ENCODE data around the gene FAM193A. TPM values are rescaled to one million over a fixed set of nuclear protein-coding genes. Genes with fewer than 3 reads are reported as not detected.
"Not testable (repeated sequence)": the region's sequence is repeated elsewhere in the genome, so short reads cannot be mapped to it uniquely, and the experiment has no call there.

The FAM193A gene
- total RNA-seq, 6 experiments from 2014 or later = 20.4 to 22.3 (median 20.8) TPM

- TF ChIP-seq, protein P1, sequence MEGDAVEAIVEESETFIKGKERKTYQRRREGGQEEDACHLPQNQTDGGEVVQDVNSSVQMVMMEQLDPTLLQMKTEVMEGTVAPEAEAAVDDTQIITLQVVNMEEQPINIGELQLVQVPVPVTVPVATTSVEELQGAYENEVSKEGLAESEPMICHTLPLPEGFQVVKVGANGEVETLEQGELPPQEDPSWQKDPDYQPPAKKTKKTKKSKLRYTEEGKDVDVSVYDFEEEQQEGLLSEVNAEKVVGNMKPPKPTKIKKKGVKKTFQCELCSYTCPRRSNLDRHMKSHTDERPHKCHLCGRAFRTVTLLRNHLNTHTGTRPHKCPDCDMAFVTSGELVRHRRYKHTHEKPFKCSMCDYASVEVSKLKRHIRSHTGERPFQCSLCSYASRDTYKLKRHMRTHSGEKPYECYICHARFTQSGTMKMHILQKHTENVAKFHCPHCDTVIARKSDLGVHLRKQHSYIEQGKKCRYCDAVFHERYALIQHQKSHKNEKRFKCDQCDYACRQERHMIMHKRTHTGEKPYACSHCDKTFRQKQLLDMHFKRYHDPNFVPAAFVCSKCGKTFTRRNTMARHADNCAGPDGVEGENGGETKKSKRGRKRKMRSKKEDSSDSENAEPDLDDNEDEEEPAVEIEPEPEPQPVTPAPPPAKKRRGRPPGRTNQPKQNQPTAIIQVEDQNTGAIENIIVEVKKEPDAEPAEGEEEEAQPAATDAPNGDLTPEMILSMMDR (IDR thresholded peaks at IDR 0.05) = no peak
- Mint-ChIP-seq H3K27me3 (ENCODE audit: insufficient read depth) (no peaks in the 10 kb centered on the region), H3K4me1 (ENCODE audit: low read depth) (peaks cover 7% of the 10 kb centered on the region), H3K4me3 (no peak overlapping the region), H3K36me3 (ENCODE audit: low read depth) (peaks cover 3% of the 10 kb centered on the region; the same call in 1 of the 2 replicates), H3K9me3 (no peaks in the 10 kb centered on the region), H3K27ac (no peak overlapping the region)
- DNase-seq = no peak
Observed at GRCh38 chr4:2545321-2546013, 9.0 kb downstream of the FAM193A start.

DNA sequence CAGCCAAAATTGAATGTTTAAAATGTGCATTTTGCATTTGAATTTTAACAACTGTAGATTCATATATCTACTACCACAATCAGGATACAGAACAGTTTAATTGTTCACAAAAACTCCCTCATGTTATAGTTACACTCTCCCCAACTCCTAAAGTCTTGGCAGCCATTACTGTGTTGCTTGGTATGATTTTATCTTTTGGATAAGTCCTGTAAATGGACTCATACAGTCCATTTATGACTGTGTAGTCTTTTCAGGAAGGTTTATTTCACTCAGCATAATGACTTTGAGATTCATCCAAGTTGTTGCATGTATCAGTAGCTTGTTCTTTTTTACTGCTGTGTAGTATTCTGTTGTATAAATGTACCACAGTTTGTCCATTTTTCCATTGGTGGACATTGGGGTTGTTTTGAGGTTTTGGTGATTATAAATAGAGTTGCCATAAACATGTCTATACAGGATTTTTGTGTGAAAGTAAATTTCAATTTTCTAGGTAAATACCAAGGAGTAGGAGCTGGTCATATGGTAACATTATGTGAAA, 9.9 kb downstream of the FAM193A start:
- Mint-ChIP-seq H3K27me3 (ENCODE audit: insufficient read depth) (no peaks in the 10 kb centered on the region), H3K9me3 (no peaks in the 10 kb centered on the region), H3K4me1 (ENCODE audit: low read depth) (peaks cover 7% of the 10 kb centered on the region), H3K27ac (no peak overlapping the region), H3K36me3 (ENCODE audit: low read depth) (peaks cover 3% of the 10 kb centered on the region; the same call in 1 of the 2 replicates), H3K4me3 (no peak overlapping the region)
- DNase-seq = no peak
- TF ChIP-seq, protein P1 (IDR thresholded peaks at IDR 0.05) = no peak

DNA sequence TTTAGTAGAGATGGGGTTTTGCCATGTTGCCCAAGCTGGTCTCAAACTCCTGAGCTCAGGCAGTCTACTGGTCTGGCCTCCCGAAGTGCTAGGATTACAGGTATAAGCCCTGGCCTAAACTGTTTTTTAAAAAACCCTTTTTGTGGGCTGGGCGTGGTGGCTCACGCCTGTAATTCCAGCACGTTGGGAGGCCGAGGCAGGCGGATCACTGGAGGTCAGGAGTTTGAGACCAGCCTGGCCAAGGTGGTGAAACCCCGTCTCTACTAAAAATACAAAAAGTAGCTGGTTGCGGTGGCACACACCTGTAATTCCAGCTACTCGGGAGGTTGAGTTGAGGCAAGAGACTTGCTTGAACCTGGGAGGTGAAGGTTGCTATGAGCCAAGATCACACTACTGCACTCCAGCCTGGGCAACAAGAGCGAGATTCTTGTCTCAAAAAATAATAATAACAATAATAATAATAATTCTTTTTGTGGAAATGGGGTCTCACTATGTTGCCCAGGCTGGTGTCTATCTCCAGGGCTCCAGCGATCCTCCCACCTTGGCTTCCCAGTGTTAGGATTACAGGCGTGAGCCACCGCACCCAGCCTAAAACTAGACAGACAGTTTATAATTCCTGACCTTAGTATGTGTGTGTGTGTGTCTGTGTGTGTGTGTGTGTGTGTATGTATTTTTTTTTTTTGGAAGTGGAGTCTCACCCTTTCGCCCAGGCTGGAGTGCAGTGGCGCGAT, 10.7 kb downstream of the FAM193A start:
- H3K4me3 Mint-ChIP-seq; H3K36me3 Mint-ChIP-seq (ENCODE audit: low read depth); H3K4me1 Mint-ChIP-seq (ENCODE audit: low read depth); H3K9me3 Mint-ChIP-seq; H3K27ac Mint-ChIP-seq; DNase-seq; H3K27me3 Mint-ChIP-seq (ENCODE audit: insufficient read depth): not testable (repeated sequence)

- Mint-ChIP-seq H3K36me3 (ENCODE audit: low read depth) (peaks cover 3% of the 10 kb centered on the region; the same call in 1 of the 2 replicates), H3K4me3 (no peak overlapping the region), H3K27ac (no peak overlapping the region), H3K9me3 (no peaks in the 10 kb centered on the region), H3K4me1 (ENCODE audit: low read depth) (no peaks in the 10 kb centered on the region), H3K27me3 (ENCODE audit: insufficient read depth) (no peaks in the 10 kb centered on the region)
- DNase-seq = no peak
- TF ChIP-seq, protein P1 (IDR thresholded peaks at IDR 0.05) = no peak
Observed at GRCh38 chr4:2551118-2551517, 14.7 kb downstream of the FAM193A start.

DNA sequence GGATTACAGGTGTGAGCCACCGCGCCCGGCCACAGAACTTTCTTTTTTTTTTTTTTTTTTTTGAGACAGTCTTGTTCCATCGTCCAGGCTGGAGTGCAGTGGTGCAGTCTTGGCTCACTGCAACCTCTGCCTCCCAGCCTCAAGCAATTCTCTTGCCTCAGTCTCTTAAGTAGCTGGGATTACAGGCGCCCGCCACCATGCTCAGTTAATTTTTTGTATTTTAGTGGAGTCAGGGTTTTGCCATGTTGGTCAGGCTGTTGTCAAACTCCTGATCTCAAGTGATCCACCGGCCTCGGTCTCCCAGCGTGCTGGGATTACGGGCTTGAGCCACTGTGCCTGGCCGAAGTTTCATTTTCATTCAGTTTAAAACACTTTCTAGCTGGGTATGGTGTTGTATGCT, 16.4 kb downstream of the FAM193A start:
- TF ChIP-seq, protein P1 (IDR thresholded peaks at IDR 0.05) = no peak
- H3K36me3 Mint-ChIP-seq (ENCODE audit: low read depth) = no peaks in the 10 kb centered on the region; the same call in 1 of the 2 replicates
- no peak overlapping the region for H3K27ac Mint-ChIP-seq
- no peaks in the 10 kb centered on the region for H3K27me3 Mint-ChIP-seq (ENCODE audit: insufficient read depth)
- no peak overlapping the region for H3K4me3 Mint-ChIP-seq
- H3K4me1 Mint-ChIP-seq (ENCODE audit: low read depth) = no peaks in the 10 kb centered on the region
- no peak for DNase-seq
- no peaks in the 10 kb centered on the region for H3K9me3 Mint-ChIP-seq

DNA sequence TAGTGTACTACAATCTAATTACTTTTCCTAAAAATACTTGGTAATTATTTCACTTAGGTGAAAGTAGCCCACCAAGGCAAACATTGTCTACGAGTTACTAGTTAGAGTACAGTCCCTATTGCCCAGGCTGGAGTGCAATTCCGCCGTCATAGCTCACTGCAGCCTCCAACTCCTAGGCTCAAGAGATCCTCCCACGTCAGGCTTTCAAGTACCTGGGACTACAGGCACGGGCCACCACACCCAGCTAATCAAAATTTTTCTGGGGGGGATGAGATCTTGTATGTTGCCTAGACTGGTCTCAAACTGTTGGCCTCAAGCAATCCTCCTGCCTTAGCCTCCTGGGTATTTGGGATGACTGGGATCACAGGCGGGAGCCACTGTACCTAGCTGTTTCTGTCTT, 21.9 kb downstream of the FAM193A start:
- Mint-ChIP-seq H3K27ac (no peak overlapping the region), H3K36me3 (ENCODE audit: low read depth) (peaks cover 5% of the 10 kb centered on the region; the same call in 1 of the 2 replicates), H3K9me3 (no peaks in the 10 kb centered on the region), H3K4me3 (no peak overlapping the region), H3K4me1 (ENCODE audit: low read depth) (peaks cover 6% of the 10 kb centered on the region), H3K27me3 (ENCODE audit: insufficient read depth) (peaks cover 3% of the 10 kb centered on the region)
- TF ChIP-seq, protein P1 (IDR thresholded peaks at IDR 0.05) = no peak
- no peak for DNase-seq
